Activated T-cell treated with anti-CD3 and anti-CD28 coated beads, Interleukin-2, amount 50 U/mL, for 4 hours (primary cell): Measurements from ENCODE around the gene PAGR1. TPM values are rescaled to one million over a fixed set of nuclear protein-coding genes. Genes with fewer than 3 reads are reported as not detected.
"Not testable (repeated sequence)": the region's sequence is repeated elsewhere in the genome, so short reads cannot be mapped to it uniquely, and the experiment has no call there.

Experiments
- ATAC-seq, 2 donors: fragments of 200-7000 bp; cut with Tn5 transposase; one replicate each; pipeline ENCODE4 v1.10.0; 2021
- DNase-seq: peaks from one replicate; pipeline ENCODE4 v3.0.0-alpha.2; 2020
- H3K27me3 Mint-ChIP-seq: one replicate; pipeline ENCODE4 v1.8.0; 2021; ENCODE audit warnings: low read depth, mixed read lengths
- H3K36me3 Mint-ChIP-seq: one replicate; pipeline ENCODE4 v1.8.0; 2022; ENCODE audit warnings: mixed read lengths; ENCODE audit not compliant: insufficient read depth
- H3K4me1 Mint-ChIP-seq: one replicate; pipeline ENCODE4 v1.8.0; 2021; ENCODE audit warnings: low read depth, mixed read lengths
- H3K4me3 Mint-ChIP-seq: one replicate; pipeline ENCODE4 v1.8.0; 2021; ENCODE audit warnings: mild to moderate bottlenecking, moderate library complexity, mixed read lengths
- H3K9me3 Mint-ChIP-seq: one replicate; pipeline ENCODE4 v1.8.0; 2021; ENCODE audit warnings: mixed read lengths
- total RNA-seq, 3 donors: library from RNA; stranded (reverse); gene quantifications; one replicate each; pipeline ENCODE4 v1.2.1, GENCODE V29; 2021

PAGR1 gene
- total RNA-seq, 3 donors from 2014 or later, result 35.2 to 40.9 (median 40.7) TPM

DNA sequence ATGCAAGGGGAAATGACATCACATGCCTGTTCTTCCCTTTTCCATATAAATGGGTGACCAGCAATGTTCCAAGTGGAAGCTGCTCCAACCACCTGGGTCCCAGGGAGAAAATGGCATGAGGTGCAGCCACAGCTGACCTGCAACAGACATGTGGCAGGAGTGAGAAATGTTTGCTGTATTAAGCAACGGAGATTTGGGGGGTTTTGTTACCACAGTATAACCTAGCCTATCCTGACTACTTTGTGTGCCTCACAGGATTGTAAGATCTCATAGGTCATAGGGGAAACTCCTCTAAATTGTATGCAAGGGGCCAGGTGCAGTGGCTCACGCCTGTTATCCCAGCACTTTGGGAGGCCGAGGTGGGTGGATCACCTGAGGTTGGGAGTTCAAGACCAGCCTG, 35.0 kb downstream of the PAGR1 start:
- no peak overlapping the region for H3K4me3 Mint-ChIP-seq
- no peak for ATAC-seq
- H3K27me3 Mint-ChIP-seq, result no peaks in the 10 kb centered on the region
- peaks cover 5% of the 10 kb centered on the region for H3K4me1 Mint-ChIP-seq
- no peaks in the 10 kb centered on the region for H3K9me3 Mint-ChIP-seq
- peaks cover 3% of the 10 kb centered on the region for H3K36me3 Mint-ChIP-seq
- no peak for DNase-seq

DNA sequence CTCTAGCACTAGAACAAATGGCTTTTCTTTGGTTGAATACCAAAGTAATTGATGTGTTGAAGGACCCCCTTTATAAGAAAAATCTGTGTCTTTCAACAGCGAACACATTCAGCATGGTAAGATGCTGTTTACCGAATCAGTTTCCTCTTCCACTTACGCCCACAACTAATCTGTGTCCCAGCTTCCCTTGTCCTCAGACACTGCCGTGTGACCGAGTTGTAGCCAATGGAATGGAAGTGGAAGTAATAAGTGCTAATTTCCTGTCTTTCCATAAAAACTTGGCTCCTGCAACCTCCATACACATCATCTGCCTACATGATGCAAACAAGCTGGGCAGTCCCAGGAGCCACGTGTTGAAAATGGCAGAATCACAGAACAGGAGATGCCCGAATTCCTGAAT, 36.7 kb downstream of the PAGR1 start:
- Mint-ChIP-seq H3K4me3 (no peak overlapping the region), H3K36me3 (peaks cover 2% of the 10 kb centered on the region), H3K4me1 (peaks cover 2% of the 10 kb centered on the region), H3K9me3 (no peaks in the 10 kb centered on the region), H3K27me3 (no peaks in the 10 kb centered on the region)
- DNase-seq (no peak), ATAC-seq (no peak)

DNA sequence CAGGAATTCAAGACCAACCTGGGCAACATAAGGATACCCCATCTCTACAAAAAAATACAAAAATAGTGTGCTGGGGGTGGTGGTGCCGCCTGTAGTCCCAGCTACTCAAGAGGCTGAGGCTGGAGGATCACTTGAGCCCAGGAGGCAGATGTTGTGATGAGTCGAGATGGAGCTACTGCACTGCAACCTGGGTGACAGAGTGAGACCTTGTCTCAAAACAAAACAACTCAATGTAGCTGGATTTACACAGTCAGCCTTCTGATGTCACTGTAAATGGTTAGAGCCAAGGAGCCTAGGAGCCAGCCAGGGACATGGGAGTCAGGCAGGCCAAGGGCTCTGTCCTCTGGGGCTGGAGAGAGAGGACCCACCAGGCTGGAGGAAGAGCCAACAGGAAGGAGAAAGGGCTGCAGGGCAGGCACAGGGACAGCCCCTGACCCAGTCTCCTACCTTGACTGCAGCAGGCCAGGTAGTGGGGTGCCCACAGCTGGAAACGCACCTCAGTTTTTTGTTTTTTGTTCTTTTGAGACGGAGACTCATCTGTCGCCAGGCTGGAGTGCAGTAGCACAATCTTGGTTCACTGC, 38.7 kb downstream of the PAGR1 start:
- no peaks in the 10 kb centered on the region for H3K4me1 Mint-ChIP-seq
- H3K36me3 Mint-ChIP-seq, result peaks cover 10% of the 10 kb centered on the region
- DNase-seq, result no peak
- ATAC-seq, result peak in 1 of 2 donors; percentile 25
- H3K27me3 Mint-ChIP-seq, result no peaks in the 10 kb centered on the region
- H3K9me3 Mint-ChIP-seq, result no peaks in the 10 kb centered on the region
- no peak overlapping the region for H3K4me3 Mint-ChIP-seq

DNA sequence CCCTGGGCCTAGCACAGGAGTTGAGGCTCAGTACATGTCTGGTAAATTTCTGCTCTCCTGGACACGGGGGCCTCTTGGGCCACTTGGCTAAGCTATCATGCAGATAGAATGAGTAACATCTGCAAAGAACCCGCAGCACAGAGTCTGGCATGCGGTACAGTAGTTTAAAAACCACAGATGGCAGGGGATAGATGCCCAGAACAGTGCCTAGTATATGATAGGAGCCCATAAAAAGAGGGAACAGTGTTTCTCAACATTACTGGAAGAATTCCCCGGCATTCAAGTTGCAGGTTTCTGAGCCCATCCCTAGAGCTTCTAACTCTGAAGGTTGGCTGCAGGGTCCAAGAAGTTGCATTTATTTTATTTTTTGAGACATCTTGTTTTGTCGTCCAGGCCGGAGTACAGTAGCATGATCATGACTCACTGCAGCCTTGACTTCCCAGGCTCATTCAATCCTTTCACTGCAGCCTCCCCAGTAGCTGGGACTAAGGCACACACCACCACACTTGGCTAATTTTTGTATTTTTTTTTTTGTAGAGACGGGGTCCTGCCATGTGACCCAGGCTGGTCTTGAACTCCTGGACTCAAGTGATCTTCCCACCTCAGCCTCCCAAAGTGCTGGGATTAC, 41.3 kb downstream of the PAGR1 start:
- H3K9me3 Mint-ChIP-seq, result no peaks in the 10 kb centered on the region
- H3K36me3 Mint-ChIP-seq, result peaks cover 15% of the 10 kb centered on the region
- peaks cover 16% of the 10 kb centered on the region for H3K4me1 Mint-ChIP-seq
- no peak for ATAC-seq
- H3K27me3 Mint-ChIP-seq, result no peaks in the 10 kb centered on the region
- H3K4me3 Mint-ChIP-seq, result no peak overlapping the region
- no peak for DNase-seq

DNA sequence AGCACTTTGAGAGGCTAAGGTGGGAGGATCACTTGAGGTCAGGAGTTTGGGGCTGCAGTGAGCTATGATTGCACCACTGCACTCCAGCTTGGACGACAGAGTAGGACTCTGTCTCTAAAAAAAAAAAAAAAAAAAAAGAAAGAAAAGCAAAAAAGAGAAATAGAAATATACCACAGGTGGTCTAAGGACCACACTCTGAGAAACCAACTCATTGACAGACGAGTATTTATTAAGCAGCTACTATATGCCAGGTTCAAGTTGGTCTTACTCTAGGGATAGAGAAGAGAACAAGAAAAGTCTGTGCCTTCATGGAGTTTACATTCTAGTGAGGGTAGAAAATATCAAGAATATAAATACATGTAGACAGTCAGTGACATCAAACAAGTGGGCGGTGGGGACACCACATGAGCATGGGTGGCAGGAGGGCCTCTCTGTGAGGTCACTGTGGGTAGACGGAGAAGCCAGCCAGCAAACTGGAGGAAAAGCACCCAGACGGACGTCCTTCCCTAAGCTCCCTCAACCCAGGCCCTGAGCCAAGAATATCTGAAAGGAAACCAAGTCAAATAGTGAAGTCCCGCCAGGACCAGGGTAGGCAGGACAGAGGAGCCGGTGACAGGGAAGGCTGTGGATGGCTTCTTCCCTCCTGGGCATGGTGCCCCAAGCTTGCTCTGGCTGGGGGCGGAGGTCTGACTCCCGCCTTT, 42.3 kb downstream of the PAGR1 start:
- H3K27me3 Mint-ChIP-seq, result no peaks in the 10 kb centered on the region
- H3K4me1 Mint-ChIP-seq, result peaks cover 19% of the 10 kb centered on the region
- H3K36me3 Mint-ChIP-seq, result peaks cover 15% of the 10 kb centered on the region
- no peak for DNase-seq
- ATAC-seq, result no peak
- H3K4me3 Mint-ChIP-seq, result no peak overlapping the region
- H3K9me3 Mint-ChIP-seq, result no peaks in the 10 kb centered on the region

DNA sequence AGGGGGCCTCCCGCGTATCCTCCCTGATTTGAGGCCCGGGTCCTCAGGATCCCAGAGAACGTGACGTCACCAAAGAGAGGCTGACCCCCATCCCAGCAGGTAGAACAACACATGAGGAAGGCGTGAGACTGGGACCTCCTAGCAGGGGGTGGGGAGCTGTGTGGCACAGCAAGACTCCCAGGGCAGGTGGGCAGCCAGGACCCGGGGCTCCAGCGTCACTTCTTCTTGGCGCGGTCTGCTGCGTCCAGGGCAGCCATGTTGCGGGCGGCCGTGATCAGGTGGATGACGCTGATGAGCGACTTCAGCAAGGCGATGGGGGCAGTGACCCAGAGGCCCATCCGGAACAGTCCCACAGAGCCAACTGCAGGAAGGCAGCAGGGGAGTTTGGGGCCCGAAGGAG, 43.0 kb downstream of the PAGR1 start:
- DNase-seq, result no peak
- Mint-ChIP-seq H3K36me3 (peaks cover 15% of the 10 kb centered on the region), H3K9me3 (no peaks in the 10 kb centered on the region), H3K27me3 (no peaks in the 10 kb centered on the region), H3K4me1 (peaks cover 19% of the 10 kb centered on the region), H3K4me3 (no peak overlapping the region)
- ATAC-seq, result no peak

DNA sequence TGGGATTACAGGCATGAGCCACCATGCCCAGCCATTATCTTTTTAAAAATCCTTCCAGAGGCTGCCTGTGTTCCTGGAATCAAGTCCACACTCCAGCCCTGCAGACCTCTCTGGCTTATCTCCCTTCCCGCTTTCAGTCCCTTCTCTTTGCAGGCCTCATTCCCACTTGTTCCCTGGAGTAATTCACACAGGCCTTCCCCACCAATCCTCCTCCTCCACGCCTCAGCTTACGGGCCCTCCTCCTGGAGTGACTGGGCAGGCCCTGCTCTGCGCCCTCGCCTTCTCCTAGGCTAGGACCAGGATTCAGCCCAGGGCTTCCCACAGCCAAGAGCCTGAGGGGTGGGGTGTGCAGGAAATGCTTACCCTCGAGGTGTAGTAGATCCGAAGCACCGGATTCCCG, 44.3 kb downstream of the PAGR1 start:
- H3K4me3 Mint-ChIP-seq, result no peak overlapping the region
- peaks cover 15% of the 10 kb centered on the region for H3K36me3 Mint-ChIP-seq
- ATAC-seq (no peak), DNase-seq (no peak)
- H3K4me1 Mint-ChIP-seq, result peaks cover 19% of the 10 kb centered on the region
- no peaks in the 10 kb centered on the region for H3K27me3 Mint-ChIP-seq
- no peaks in the 10 kb centered on the region for H3K9me3 Mint-ChIP-seq

DNA sequence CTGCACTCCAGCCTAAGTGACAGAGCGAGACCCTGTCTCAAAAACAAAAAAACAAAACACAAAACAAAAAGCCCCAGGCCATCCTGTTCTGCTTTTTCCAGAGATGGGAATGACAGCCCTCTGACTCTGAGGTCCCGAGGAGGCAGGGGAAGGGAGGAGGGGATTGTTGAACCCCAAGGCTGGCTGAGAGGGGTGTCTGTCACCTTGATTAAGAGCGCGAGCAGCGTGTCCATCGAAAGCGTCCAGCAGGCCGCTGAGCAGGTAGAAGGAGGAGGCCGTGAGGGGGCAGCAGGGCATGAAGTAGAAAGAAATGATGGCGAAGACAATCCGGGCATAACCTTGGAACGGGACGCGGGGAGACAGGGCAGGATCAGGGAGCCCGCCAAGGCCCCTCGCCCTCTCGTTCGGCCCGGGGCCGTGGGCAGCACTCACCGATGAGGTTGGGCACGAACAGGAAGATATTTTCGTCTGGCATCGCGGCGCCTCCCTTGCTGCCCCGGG, 46.5 kb downstream of the PAGR1 start:
- Mint-ChIP-seq H3K27me3 (no peaks in the 10 kb centered on the region), H3K36me3 (peaks cover 14% of the 10 kb centered on the region), H3K9me3 (no peaks in the 10 kb centered on the region), H3K4me3 (peak overlapping the region; percentile 98), H3K4me1 (peaks cover 19% of the 10 kb centered on the region)
- no peak for ATAC-seq
- no peak for DNase-seq

DNA sequence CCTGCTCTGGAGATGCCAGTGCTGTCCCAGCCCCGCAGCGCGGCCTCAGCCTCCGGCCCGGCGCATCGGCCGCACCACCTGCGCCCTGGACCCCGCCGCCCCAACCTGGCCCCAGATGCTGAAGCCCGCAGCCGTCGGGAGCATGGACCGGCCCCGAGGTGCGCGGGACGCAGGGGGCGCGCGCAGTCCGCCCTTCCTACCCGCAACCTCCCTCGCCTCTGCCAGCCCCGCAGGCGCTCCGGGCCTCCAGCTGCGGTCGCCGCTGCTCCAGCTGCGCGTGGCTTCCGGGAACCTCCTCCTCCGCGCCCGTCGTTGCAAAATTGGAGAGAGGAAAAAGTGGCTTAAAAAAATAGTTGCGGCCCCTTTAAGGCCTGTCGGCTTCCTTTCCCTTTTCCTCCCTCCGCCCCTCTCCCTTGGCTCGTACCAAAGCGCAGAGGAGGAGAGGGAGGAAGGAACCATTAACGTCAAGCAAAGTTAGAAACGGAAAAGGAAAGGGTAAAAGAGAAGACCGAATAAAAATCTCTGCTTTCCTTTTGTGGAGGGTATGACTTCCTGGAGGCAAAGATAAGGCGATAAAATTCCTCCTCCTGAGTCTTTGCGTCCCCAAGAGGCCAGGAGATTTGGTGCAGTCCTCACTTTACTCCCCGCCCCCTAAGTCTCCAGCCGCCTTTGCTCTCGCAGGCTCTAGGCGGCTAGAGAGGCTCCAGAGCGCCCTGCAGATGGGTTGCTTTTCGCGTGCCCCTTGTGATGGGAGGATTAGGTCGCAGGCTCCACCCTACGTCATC, 47.1 kb downstream of the PAGR1 start, which contains the start of gene CDIPT:
TSS of gene CDIPT (minus strand) at position 343 of the 785 bp plus-strand sequence. CDS start 369 bp downstream, outside the sequence.
- DNase-seq (peak; percentile 88), ATAC-seq (peak; percentile 99)
- H3K4me1 Mint-ChIP-seq, result peaks cover 19% of the 10 kb centered on the region
- H3K9me3 Mint-ChIP-seq, result no peaks in the 10 kb centered on the region
- peak within 1 kb of the TSS; percentile 98 for H3K4me3 Mint-ChIP-seq
- peaks cover 2% of the 10 kb centered on the region for H3K27me3 Mint-ChIP-seq
- peaks cover 14% of the 10 kb centered on the region for H3K36me3 Mint-ChIP-seq

DNA sequence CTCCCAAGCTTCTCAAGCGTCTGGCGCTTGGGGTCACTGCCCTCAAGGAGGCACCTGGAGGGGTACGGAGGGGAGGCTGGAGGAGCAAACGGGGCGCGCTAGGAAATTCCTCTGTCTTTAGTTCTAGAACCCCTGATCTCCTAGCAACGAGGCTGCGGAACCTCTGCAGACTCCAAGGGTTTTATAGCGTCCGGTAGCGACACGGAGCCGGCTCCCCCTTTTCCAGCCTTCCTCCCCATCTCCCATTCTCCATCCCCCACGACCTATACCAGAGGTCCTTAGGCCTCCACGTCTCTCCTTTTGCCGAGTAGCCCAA, 47.7 kb downstream of the PAGR1 start:
- Mint-ChIP-seq H3K36me3 (peaks cover 10% of the 10 kb centered on the region), H3K9me3 (no peaks in the 10 kb centered on the region), H3K4me3 (peak overlapping the region; percentile 98), H3K27me3 (peaks cover 2% of the 10 kb centered on the region), H3K4me1 (peaks cover 19% of the 10 kb centered on the region)
- DNase-seq (no peak), ATAC-seq (no peak)

DNA sequence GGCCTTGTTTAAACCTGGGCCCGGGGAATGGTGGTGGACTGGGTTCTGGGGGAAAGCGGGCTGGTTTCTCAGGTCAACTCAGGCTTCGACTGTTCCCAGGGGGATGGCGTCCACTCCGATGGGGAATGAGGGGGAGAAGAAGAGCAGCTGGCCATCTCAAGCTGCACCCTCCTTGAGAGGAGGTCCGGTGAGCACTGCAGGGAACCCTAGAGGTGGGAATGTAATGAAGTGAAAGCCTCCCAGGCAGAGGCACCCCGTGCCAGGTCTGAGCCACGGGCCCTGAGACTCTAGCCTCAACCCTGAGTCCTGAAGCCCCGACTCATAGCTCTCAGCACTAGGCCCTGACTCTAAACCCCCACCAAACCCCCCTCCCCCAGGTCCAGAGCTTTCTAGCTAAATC, 48.3 kb downstream of the PAGR1 start:
- H3K36me3 Mint-ChIP-seq, result peaks cover 8% of the 10 kb centered on the region
- H3K4me1 Mint-ChIP-seq, result peaks cover 19% of the 10 kb centered on the region
- DNase-seq (no peak), ATAC-seq (no peak)
- H3K9me3 Mint-ChIP-seq, result no peaks in the 10 kb centered on the region
- no peak overlapping the region for H3K4me3 Mint-ChIP-seq
- H3K27me3 Mint-ChIP-seq, result peaks cover 2% of the 10 kb centered on the region

DNA sequence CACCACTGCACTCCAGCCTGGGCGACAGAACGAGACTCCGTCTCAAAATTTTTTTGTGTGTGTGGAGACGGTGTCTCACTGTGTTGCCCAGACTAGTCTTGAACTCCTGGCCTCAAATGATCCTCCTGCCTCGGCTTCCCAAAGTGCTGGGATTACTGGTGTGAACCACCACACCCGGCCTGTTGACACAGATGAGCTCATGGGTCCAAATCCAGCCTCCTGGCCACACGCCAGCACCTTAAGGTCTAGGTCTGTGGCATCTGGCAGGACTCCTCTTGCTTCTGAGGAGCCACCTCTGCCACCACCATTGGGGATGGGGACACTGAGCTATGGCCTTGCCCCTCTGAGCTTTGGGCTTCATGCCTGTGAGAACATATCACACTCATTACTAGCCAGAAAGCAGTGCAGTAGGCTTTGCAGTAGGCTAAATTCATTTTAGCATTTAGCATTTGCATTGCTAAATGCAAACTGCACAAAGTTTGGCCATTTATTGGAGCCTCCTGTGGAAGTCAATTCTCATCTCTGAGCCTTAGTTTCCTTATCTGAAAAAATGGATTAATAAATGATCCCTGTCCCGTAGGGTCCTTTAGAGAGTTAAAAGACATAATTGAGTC, 52.6 kb downstream of the PAGR1 start:
- Mint-ChIP-seq H3K27me3 (peaks cover 2% of the 10 kb centered on the region), H3K4me1 (no peaks in the 10 kb centered on the region), H3K9me3 (no peaks in the 10 kb centered on the region), H3K4me3 (no peak overlapping the region), H3K36me3 (no peaks in the 10 kb centered on the region)
- DNase-seq, result no peak
- no peak for ATAC-seq

DNA sequence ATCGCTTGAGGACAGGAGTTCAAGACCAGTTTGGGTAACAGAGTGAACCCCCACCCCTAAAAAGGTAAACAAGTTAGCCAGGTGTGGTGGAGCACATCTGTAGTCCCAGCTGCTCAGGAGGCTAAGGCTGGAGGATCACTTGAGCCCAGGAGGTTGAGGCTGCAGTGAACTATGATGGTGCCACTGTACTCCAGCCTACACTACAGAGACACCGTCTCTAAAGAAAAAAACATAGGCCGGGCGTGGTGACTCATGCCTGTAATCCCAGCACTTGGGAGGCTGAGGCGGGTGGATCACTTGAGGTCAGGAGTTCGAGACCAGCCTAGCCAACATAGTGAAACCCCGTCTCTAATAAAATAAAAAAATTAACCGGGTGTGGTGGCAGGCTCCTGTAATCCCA, 53.1 kb downstream of the PAGR1 start:
- ATAC-seq, H3K27me3 Mint-ChIP-seq, H3K4me3 Mint-ChIP-seq, DNase-seq, H3K36me3 Mint-ChIP-seq, H3K9me3 Mint-ChIP-seq, H3K4me1 Mint-ChIP-seq: not testable (repeated sequence)
